Esophagus squamous epithelium (tissue), 5 donors: ENCODE measurements around the gene RAB6B. TPM values are rescaled to one million over a fixed set of nuclear protein-coding genes. Genes with fewer than 3 reads are reported as not detected.
A peak's percentile ranks its signal among the peaks of the same experiment; 100 is the strongest.

Source experiments
- DNase-seq: peaks from one replicate; lab custom pipeline; 2025; lab: John Stamatoyannopoulos, UW
- H3K27ac ChIP-seq, 4 donors: fragments of 200-600 bp; sonication (generic); one replicate each; pipeline ENCODE4 v1.5.1; 2016 to 2019; ENCODE audit warnings: mild to moderate bottlenecking in 1 of 4
- H3K27me3 ChIP-seq, 4 donors: fragments of 200-600 bp; sonication (generic); 1 replicate in 3 of 4; 2 replicates in 1 of 4; pipeline versions ENCODE4 v1.5.1 to v1.6.0; 2017 to 2021; ENCODE audit warnings: antibody characterized with exemption in 1 of 4
- H3K36me3 ChIP-seq, 3 donors: fragments of 200-600 bp; sonication (generic); one replicate each; pipeline ENCODE4 v1.5.1; 2016 to 2019
- H3K4me1 ChIP-seq, 3 donors: fragments of 200-600 bp; sonication (generic); one replicate each; pipeline ENCODE4 v1.5.1; 2017 to 2019
- H3K4me3 ChIP-seq, 4 donors: fragments of 200-600 bp; sonication (generic); 1 replicate in 3 of 4; 2 replicates in 1 of 4; pipeline ENCODE4 v1.5.1; 2016 to 2019; ENCODE audit warnings: mild to moderate bottlenecking in 2 of 4, moderate library complexity in 1 of 4
- H3K9me3 ChIP-seq, 3 donors: fragments of 200-600 bp; sonication (generic); one replicate each; pipeline ENCODE4 v1.5.1; 2016 to 2019
- CTCF ChIP-seq, 6 experiments: fragments of 450-650 bp in 4 of 6; fragments of 200-600 bp in 2 of 6; sonication (generic) in 2 of 6; IDR thresholded peaks; one replicate each; pipeline ENCODE4 v1.5.1; 2016 to 2019; ENCODE audit warnings: antibody characterized with exemption in 6 of 6, mild to moderate bottlenecking in 4 of 6, moderate library complexity in 4 of 6
- POLR2A ChIP-seq, 4 donors: fragments of 450-650 bp; IDR thresholded peaks; one replicate each; pipeline ENCODE4 v1.6.1; 2017; ENCODE audit warnings: antibody characterized with exemption in 4 of 4, mild to moderate bottlenecking in 4 of 4, moderate library complexity in 3 of 4
- WGBS, 2 donors: methylation state at CpG; one replicate each; pipeline ENCODE4 v1.1.5; 2018; 5-methylcytosine and 5-hydroxymethylcytosine counted together
- intact Hi-C: fragments of 100-400 bp; cut with DNase I; formaldehyde crosslinking; loops from one replicate; pipeline ENCODE4 v1.15.0; 2022
- total RNA-seq, 4 donors: library from RNA; depleted of rRNA; stranded (reverse); fragments of >200 nt; gene quantifications; one replicate each; pipeline ENCODE4 v1.1.0, GENCODE V29; 2016
- donor health status: DM: yes; HTN: yes; CAD: no.

Gene RAB6B
- total RNA-seq, 4 donors from 2014 or later = 0.09 to 1.7 (median 0.68) TPM

GRCh38 chr3:133825969-133826727 lies 69.5 kb downstream of the RAB6B start:
- no peaks in the 10 kb centered on the region for H3K9me3 ChIP-seq
- H3K36me3 ChIP-seq = peaks cover 3 to 51% (median 10%) of the 10 kb centered on the region in 3 donors
- no peak for TF ChIP-seq POLR2A (IDR thresholded peaks at IDR 0.05)
- no peak for TF ChIP-seq CTCF (IDR thresholded peaks at IDR 0.05)
- 77 to 88% methylated on average over 8 to 12 of the region's 12 CpGs for WGBS, 2 donors
- no peak overlapping the region for H3K4me3 ChIP-seq
- DNase-seq = no peak
- no peak overlapping the region for H3K27ac ChIP-seq
- intact Hi-C loops = loop anchor here (10.0 kb wide), 1 partner anchor 161 kb away; the partner anchor contains the start of gene TOPBP1
- no peaks in the 10 kb centered on the region for H3K27me3 ChIP-seq
- H3K4me1 ChIP-seq = peaks cover 0 to 8% (median 6%) of the 10 kb centered on the region in 3 donors

GRCh38 chr3:133824961-133825485 lies 70.7 kb downstream of the RAB6B start:
- intact Hi-C loops = loop anchor here (5.0 to 10.0 kb wide), 2 partner anchors 102 to 160 kb away; partner anchors contain the start of gene TOPBP1
- 76 to 85% methylated on average over 8 of the region's 8 CpGs for WGBS, 2 donors
- no peak for TF ChIP-seq CTCF (IDR thresholded peaks at IDR 0.05)
- TF ChIP-seq POLR2A (IDR thresholded peaks at IDR 0.05) = no peak

GRCh38 chr3:133821767-133822638 lies 73.7 kb downstream of the RAB6B start:
- peaks cover 9 to 84% (median 18%) of the 10 kb centered on the region in 3 donors for H3K36me3 ChIP-seq
- peak overlapping the region in 1 of 4 donors; percentile 19 for H3K27ac ChIP-seq
- no peak for TF ChIP-seq POLR2A (IDR thresholded peaks at IDR 0.05)
- TF ChIP-seq CTCF (IDR thresholded peaks at IDR 0.05) = peak in 3 of 6 experiments; percentile 16 to 67 (median 50)
- H3K9me3 ChIP-seq = no peaks in the 10 kb centered on the region
- DNase-seq = no peak
- H3K27me3 ChIP-seq = no peaks in the 10 kb centered on the region
- 54 to 78% methylated on average over 6 of the region's 8 CpGs for WGBS, 2 donors
- peaks cover 0 to 35% (median 19%) of the 10 kb centered on the region in 3 donors for H3K4me1 ChIP-seq
- no peak overlapping the region for H3K4me3 ChIP-seq
- intact Hi-C loops = loop anchor here (5.0 to 10.0 kb wide), 2 partner anchors 105 to 157 kb away; partner anchors contain the start of gene TOPBP1

More at GRCh38 chr3:133824961-133825485, 70.7 kb downstream of the RAB6B start:
- no peak for DNase-seq
- Histone ChIP-seq H3K27ac (no peak overlapping the region), H3K27me3 (no peaks in the 10 kb centered on the region), H3K9me3 (no peaks in the 10 kb centered on the region), H3K4me3 (no peak overlapping the region), H3K36me3 (peaks cover 3 to 62% (median 18%) of the 10 kb centered on the region in 3 donors), H3K4me1 (peaks cover 0 to 19% (median 10%) of the 10 kb centered on the region in 3 donors)

GRCh38 chr3:133820889-133821675 lies 74.6 kb downstream of the RAB6B start:
- Histone ChIP-seq H3K36me3 (peaks cover 9 to 90% (median 18%) of the 10 kb centered on the region in 3 donors), H3K9me3 (no peaks in the 10 kb centered on the region), H3K4me3 (no peak overlapping the region), H3K27ac (peak overlapping the region; percentile 15 to 45 (median 28)), H3K27me3 (no peaks in the 10 kb centered on the region), H3K4me1 (peaks cover 0 to 35% (median 19%) of the 10 kb centered on the region in 3 donors)
- intact Hi-C loops = loop anchor here (5.0 to 10.0 kb wide), 2 partner anchors 106 to 156 kb away; partner anchors contain the start of gene TOPBP1
- no peak for TF ChIP-seq POLR2A (IDR thresholded peaks at IDR 0.05)
- TF ChIP-seq CTCF (IDR thresholded peaks at IDR 0.05) = no peak
- no peak for DNase-seq
- WGBS, 2 donors = 70 to 96% methylated on average over 2 to 3 of the region's 3 CpGs
